GM19023 (cell line): ENCODE results near the gene PLXND1.

ENCODE experiments used
- ATAC-seq: cut with Tn5 transposase; IDR thresholded peaks from one replicate; pipeline ENCODE4 v1.9.1; 2021; ENCODE audit warnings: mild to moderate bottlenecking, moderate library complexity; ENCODE audit not compliant: unreplicated experiment

The PLXND1 gene

DNA sequence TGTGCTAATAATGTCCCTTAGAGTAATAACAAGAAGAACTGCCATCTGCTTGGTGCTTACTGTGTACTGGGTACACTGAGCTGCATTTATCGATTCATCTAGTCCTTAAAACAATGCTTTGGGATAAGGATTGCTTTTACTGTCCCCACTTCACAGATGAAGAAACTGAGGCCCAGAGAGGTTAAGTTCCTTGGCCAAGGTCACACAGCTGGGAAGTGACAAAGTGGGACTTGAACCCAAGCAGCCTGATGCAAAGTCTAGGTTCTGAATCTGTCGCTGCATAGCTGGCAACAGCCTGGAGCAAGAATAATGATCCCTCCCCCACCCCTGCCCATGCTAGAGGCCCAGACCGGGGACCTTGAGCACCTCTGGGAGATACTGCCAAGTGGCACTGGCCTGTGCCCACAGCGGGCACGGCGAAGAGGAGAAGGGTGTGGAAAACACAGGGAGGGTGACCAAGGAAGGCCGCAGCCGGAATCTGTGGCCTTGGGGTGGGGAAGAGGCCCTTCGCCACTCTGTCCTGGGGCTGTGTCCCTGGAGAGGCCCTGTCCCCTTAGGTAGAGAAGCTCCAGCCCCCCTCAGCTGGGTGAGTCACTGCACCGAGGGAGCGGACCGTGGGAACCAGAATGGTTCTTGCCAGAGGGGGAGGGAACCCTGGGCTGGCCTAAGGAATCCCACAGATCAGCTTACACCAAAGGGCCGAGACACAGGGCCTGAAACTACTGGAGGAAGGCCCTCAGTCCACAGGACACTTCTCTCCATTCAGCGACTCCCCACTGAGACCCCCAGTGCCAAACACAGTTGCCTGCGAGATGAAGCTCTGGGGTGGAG, 3.5 kb downstream of the PLXND1 start:
- ATAC-seq: no peak

DNA sequence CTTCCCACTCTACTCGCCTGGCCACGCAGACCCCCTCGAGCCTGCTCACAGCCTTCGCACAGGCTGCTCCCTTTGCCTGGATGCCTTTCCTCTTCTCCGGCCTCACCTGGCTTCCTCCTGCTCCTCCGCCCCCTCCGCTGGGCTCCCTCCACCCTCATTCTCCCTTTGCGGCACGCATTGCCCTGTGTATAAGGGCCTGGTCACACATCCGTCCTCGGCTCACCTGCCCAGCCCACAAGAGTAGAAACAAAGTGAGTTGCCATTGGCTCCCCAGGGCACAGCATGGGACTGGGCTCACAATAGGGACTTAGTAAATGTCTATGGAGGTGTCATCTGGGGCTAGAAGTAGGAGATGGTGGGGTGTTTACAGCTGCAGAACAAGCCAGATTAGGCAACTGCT, 4.2 kb downstream of the PLXND1 start:
- no peak for ATAC-seq

GRCh38 chr3:129601713-129602112, 4.8 kb downstream of the PLXND1 start:
- no peak for ATAC-seq

DNA sequence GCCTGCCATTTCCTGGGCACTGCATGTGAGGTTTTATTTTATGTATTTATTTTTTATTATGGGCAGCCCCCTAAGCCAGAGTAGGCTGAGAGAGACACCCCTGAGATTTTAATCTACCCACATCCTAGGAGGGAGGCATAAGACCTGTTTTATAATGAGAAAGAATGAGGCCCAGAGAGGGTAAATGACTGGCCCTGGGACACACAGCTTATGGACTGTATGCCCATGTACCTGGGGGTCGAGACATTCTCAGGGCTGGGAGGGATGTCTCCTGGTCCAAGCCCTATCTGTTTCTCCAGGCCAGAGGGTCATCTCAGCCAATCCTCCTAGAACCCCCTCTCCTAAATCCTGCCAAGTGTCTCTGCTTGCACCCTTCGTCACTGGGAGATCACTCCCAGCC, 6.1 kb downstream of the PLXND1 start:
- ATAC-seq: no peak

DNA sequence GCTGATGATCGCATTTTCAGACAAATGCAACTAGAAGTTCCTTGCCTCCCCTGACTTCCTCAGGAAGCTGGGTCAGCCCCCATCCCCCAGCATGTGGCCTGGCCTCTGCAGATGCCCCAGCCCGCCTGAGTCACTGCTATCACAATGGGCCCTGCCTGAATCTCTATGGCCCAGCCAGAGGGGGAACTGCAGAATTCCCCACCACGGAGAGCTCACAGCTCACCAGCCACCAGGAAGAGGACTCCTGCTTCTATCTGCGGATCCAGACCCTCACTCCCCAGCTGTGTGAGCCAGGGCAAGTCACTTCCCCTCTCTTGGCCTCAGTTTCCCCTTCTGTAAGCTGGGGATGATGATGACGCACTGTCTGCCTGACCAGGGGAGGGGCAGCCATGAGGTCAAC, 6.9 kb downstream of the PLXND1 start:
- no peak for ATAC-seq

DNA sequence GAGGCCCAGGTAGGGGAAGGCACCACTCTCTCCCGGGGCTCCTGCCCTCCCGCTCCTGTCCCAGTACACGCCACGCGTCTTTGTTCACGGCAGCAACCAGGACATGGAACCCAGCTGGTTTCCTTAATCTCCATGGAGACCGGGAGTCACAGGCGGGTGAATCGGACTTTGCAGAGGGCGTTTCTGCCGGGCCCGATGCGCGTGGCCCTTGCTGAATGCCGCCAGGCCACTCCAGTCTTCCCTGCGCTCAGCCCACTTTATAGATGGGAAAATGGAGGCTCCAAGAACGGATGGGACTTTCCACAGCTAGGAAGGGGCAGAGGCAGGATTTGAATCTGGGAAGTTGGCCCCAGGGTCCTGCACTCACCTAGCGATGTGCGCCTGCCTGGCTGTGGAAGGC, 7.4 kb downstream of the PLXND1 start:
- no peak for ATAC-seq

GRCh38 chr3:129598484-129598883, 8.0 kb downstream of the PLXND1 start:
- no peak for ATAC-seq

- ATAC-seq: no peak
These were observed 8.5 kb downstream of the PLXND1 start for GRCh38 chr3:129598000-129598381.

DNA sequence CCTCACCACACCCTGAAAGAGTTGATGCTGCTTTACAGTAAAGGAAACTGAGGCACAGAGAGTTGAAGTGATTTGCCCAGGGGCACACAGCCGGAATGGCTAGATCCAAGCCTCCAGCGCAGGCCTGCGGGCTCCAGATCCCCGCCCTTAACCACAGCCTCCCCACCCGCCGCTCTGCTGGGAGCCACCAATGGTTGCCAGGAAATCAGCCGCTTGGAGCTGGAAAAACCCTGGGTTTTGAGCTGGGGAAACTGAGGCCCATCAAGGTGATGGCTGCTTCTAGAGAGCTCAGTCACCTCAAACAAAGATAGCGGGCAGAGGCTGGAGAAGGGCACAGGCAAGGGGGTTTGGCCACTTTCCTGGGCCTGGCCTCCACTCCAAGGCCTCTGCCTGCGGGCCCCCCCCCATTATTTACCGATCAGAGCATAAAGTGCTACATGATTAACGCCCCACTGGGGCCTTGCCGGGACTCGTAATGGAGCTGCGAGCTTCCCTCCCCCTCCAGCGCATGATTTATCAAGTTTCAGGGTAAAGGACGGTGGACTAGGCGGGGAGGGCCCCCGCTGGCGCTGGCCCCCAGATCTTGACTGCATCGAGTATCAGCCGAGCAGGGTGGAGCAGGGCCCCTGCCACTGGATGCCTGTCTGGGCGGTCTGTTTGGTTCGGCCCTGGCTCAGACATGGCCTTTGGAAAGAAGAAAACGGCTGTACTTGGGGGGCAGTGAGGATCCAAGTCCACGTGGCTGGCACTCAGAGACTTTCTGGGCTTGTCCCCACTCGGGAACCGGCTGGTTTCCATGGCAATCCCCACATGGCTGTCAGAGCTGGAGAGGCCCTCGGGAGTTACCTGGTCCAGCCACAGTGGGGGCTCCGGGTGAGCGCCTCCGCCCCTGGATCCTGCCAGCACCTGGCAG, 9.1 kb downstream of the PLXND1 start:
- no peak for ATAC-seq

DNA sequence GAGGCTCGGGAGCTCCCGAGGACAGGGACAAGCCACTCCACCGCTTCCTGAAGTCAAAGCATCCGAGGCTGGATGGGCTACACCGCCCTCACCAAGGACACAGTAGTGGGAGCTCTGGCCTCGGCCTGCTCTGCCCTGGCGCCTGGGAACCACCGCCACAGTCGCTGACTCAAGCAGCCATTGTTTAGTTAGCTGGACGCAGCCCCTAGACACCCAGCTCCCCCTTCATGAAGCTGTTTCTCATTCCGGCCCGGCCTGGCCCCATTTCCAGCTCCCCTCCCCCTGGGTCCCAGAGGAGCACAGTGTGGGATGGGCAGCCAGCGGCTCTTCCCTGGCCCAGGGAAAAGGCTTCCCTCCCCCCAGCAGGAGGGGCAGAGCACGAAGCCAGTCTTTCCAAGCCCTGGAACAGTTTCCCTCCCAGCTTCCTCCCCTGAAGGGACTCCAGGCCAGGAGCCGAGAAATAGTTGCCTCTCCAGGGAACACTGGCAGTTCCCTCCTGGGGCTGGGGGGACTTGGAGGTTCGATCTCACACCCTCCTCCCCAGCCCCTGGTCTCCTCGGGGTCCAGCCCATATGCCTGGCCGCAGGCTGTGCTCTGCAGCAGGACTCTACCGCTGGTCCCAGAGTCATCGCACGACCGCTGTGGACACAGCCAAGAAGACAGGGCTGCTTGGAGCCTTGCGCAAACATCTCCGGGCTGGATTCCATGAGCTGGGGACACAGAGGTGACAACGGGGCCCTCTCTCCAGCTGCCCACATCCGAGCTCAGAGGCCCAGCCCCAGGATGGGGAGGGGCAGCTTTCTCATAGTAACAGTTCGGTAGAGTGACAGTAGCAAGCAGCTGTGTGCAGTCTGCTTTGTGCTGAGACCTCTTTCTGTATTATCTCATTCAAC, 10.0 kb downstream of the PLXND1 start:
- ATAC-seq: no peak

DNA sequence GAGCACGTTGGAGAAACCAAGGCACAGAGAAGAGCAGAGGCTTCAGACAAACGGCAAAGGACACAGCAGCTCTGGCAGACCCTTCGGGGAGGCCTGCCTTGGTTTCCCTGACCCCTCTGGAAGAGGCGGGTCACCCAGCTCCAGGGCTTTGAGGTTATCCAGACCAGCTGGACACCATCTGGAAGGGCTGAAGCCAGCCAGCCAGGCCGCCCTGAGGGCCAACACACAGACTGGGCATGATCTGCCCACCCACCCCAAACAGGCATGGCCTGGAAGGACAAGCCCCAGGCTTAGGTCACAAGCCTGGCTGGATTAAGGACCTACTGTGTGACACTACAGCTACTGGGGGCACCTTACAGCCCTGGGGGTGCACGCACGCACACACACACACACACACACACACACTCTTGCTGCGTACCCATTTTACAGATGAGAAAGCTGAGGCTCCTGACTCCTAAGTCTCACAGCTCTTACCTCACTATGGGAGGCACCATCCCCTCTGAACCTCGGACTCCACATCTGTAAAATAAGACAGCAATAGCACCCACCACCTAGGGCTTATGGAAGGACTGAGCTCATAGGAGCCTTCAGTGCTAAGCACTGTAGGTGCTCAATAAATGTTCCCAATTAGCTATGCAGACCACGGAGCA, 10.8 kb downstream of the PLXND1 start:
- ATAC-seq: no peak

- ATAC-seq: no peak
These were observed 11.5 kb downstream of the PLXND1 start for GRCh38 chr3:129594907-129595390.

DNA sequence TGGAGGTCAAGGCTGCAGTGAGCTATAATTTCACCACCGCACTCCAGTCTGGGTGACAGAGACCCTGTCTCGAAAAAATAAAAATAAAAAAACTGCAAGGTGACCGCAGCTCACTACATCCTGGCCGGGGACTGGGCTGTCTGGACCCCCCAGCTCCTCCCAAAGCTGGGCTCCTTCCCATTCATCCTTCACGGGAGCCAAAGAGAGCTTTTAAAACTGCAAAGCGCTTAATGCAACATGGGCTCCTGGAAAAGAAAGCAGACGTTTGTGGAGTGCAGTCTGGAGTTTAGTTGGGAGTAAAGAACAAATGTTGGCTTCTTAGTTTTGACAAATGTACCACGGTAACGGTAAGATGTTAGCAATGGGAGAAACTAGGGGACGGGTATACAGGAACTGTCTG, 12.1 kb downstream of the PLXND1 start:
- ATAC-seq: no peak

GRCh38 chr3:129593595-129594339, 12.7 kb downstream of the PLXND1 start:
- no peak for ATAC-seq

GRCh38 chr3:129593230-129593594, 13.3 kb downstream of the PLXND1 start:
- no peak for ATAC-seq

DNA sequence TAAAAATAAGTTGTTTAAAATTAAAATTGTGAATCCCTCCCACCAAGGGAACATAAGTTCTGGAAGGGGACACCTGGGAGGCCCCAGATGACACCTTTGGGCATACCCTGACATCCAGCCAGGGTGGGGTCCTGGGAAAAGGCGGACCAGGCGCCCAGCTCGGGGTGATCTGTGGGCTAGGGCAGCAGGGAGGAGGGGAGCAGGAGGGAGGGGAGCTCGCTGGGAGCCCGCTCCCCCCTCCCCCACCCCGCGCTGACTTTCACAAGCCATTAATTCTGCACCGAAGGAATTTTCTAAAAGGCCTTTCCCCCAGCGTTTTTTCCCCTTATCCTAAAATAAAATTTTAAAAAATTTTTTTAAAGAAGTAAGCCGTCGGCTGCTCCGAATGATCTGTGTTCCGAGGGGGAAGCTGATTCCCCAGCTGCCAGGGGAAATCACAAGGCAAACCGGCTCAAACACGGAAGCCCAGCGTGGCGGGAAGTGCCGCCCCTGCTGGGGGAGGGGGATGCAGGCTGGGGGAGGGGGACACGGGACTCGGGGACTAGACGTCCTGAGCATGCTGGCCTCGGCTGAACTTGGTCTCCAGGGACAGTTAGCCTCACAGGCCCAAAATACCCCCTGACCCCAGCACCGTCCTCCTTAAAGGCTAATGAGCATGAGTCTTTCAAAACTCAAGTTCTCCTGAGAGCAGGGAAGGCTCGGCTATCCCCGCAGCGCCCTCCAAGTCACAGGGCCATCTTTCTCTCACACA, 13.9 kb downstream of the PLXND1 start:
- no peak for ATAC-seq

- no peak for ATAC-seq
These were observed 14.5 kb downstream of the PLXND1 start for GRCh38 chr3:129591932-129592331.

DNA sequence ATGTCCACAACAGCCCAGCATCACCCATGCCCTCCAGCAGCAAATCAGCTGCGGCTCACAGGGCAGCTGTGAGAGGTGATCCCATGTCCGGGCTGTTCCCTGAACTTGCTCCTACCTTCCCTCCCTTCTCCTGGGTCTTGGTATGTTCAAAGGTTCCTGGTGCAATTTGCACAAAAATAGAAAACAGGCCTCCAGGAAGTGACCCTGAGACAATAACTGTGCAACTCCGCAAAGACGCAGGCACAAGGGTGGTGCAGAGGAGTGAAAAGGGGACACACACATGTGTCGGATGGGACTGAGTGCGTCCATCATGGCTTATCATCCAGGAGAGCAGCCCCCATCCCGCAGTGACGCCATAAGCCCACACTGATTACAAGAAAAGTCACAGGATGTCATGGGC, 16.3 kb downstream of the PLXND1 start:
- ATAC-seq: no peak

DNA sequence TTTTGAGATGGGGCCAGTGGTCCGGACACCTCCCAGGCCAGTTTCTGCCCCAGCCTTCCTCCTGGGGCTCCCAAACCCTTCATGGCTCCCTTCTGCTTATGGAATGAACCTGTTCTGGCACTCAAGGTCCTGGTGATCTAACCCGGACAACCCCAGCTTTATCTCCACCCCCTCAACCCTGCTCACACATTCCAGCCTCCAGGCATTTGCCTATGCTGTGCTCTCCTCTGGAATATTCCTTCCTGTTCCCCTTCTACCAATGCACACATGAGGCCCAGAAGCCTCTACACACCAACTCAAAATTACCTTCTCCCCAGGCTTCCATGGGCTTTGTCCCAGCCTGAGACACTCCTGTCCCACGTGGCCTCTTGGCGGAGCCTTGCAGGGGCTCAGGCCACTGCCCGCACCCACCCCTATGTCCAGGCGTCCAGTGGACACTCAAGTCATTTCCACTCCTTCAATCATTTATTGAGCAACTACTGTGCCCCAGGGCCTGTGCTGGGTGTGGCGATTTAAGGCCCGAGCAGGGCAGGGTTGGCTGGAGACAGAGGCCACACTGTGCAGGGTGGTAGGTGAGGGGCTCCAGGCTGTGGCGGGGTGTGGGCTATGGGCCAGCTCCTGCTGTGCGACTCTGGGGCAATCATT, 18.8 kb downstream of the PLXND1 start:
- no peak for ATAC-seq
